OCI-LY3 (cell line): ENCODE data around the gene GNB1.

Source experiments
- H2AFZ ChIP-seq: fragments of 200-600, 300-600 bp; shearing (Covaris generic); 2 replicates; pipeline ENCODE4 v1.6.0; 2014; ENCODE audit warnings: antibody characterized with exemption, low read depth, low read length
- H3K27ac ChIP-seq: fragments of 200-600, 300-600 bp; sonication (generic); 2 replicates; pipeline ENCODE4 v1.5.1; 2014; ENCODE audit warnings: mild to moderate bottlenecking, low read length, moderate library complexity, mixed read lengths
- H3K27me3 ChIP-seq: fragments of 200-600, 300-600 bp; sonication (generic); 2 replicates; pipeline ENCODE4 v1.6.1; 2014; ENCODE audit warnings: low read depth, low read length, mixed read lengths
- H3K36me3 ChIP-seq: fragments of 200-600, 300-600 bp; sonication (generic); replicated peaks from 2 replicates; pipeline ENCODE3; 2014; ENCODE audit warnings: low read depth, low read length, mixed read lengths
- H3K4me1 ChIP-seq: fragments of 300-600, 200-600 bp; sonication (generic); 2 replicates; pipeline ENCODE4 v1.6.1; 2014; ENCODE audit warnings: low read length, mixed read lengths
- H3K4me2 ChIP-seq: fragments of 200-600, 300-600 bp; sonication (generic); 2 replicates; pipeline ENCODE4 v1.6.1; 2014; ENCODE audit warnings: low read length, mixed read lengths
- H3K4me3 ChIP-seq: fragments of 300-600, 200-600 bp; sonication (generic); 2 replicates; pipeline ENCODE4 v1.5.1; 2014; ENCODE audit warnings: antibody characterized with exemption, mild to moderate bottlenecking, low read length, moderate library complexity
- H3K79me2 ChIP-seq: fragments of 300-600, 200-600 bp; shearing (Covaris generic); 2 replicates; pipeline ENCODE4 v1.6.1; 2014; ENCODE audit warnings: mild to moderate bottlenecking, low read length, mixed read lengths
- H3K9ac ChIP-seq: fragments of 300-600, 200-600 bp; shearing (Covaris generic); 2 replicates; pipeline ENCODE4 v1.6.0; 2014; ENCODE audit warnings: mild to moderate bottlenecking, low read length, moderate library complexity
- H3K9me3 ChIP-seq: fragments of 200-600, 300-600 bp; shearing (Covaris generic); 2 replicates; pipeline ENCODE4 v1.6.1; 2014; ENCODE audit warnings: low read length, mixed read lengths; ENCODE audit not compliant: insufficient read depth
- H4K20me1 ChIP-seq: fragments of 200-600, 300-600 bp; sonication (generic); 2 replicates; pipeline ENCODE4 v1.6.1; 2016; ENCODE audit warnings: low read length, mixed read lengths; ENCODE audit not compliant: insufficient read depth
- EZH2phosphoT487 ChIP-seq: fragments of 200-600 bp; shearing (Covaris generic); IDR thresholded peaks from 2 replicates; pipeline ENCODE4 v1.6.1; 2018; ENCODE audit warnings: antibody characterized with exemption, mixed run types, low read depth
- TF ChIP-seq, protein P1 (sequence below): fragments of 200-600, 300-600 bp; sonication (generic); IDR thresholded peaks from 2 replicates; pipeline ENCODE4 v1.5.1; 2014; ENCODE audit warnings: antibody characterized with exemption, low read length, low read depth

The GNB1 gene

DNA sequence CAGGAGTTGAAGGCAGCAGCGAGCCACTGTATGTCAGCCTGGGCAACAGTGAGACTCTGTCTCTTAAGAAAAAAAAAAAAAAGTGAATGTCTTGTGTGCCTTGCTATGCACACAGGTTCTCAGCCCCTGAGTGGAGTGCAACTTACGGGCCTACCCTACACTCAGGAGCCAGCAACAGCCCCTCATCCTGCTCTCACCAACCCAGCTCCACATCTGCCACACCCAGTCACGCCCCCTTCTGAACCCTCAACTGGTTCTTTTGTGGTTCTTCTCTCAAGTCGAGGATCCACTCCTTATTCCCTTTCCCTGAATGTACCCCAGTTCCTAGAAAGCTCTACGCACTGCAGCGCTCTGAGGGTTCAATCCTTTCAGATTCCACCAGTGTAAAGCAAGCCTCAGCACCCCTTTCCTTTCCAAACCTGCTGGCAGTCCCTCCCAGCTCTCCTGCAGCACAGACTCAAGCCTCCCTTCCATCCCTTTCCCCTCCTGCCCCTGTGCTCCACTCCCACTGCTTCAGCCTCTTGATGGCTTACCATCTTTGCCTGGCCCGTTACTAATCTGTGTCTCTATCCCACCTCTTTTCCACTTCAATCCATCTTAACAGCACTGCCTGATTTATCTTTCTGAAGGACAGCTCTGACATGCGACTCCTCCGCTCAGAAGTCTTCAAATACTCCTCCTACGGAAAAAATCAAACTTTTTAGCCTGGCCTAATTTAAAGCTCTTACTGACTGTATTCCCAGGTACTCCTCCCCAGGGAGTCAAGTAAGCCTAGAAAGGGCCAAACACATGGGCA, 38.1 kb downstream of the GNB1 start:
- TF ChIP-seq, protein P1, sequence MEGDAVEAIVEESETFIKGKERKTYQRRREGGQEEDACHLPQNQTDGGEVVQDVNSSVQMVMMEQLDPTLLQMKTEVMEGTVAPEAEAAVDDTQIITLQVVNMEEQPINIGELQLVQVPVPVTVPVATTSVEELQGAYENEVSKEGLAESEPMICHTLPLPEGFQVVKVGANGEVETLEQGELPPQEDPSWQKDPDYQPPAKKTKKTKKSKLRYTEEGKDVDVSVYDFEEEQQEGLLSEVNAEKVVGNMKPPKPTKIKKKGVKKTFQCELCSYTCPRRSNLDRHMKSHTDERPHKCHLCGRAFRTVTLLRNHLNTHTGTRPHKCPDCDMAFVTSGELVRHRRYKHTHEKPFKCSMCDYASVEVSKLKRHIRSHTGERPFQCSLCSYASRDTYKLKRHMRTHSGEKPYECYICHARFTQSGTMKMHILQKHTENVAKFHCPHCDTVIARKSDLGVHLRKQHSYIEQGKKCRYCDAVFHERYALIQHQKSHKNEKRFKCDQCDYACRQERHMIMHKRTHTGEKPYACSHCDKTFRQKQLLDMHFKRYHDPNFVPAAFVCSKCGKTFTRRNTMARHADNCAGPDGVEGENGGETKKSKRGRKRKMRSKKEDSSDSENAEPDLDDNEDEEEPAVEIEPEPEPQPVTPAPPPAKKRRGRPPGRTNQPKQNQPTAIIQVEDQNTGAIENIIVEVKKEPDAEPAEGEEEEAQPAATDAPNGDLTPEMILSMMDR: no peak
- TF ChIP-seq EZH2phosphoT487: no peak
- H3K4me3 ChIP-seq: no peak overlapping the region
- no peak overlapping the region for H2AFZ ChIP-seq
- H4K20me1 ChIP-seq: peaks cover 89% of the 10 kb centered on the region
- H3K4me1 ChIP-seq: peaks cover 32% of the 10 kb centered on the region
- H3K4me2 ChIP-seq: no peak overlapping the region
- H3K79me2 ChIP-seq: peaks cover 99% of the 10 kb centered on the region
- H3K9me3 ChIP-seq: no peaks in the 10 kb centered on the region
- peaks cover 16% of the 10 kb centered on the region for H3K36me3 ChIP-seq
- no peaks in the 10 kb centered on the region for H3K27me3 ChIP-seq
- H3K9ac ChIP-seq: no peak overlapping the region
- H3K27ac ChIP-seq: no peak overlapping the region

DNA sequence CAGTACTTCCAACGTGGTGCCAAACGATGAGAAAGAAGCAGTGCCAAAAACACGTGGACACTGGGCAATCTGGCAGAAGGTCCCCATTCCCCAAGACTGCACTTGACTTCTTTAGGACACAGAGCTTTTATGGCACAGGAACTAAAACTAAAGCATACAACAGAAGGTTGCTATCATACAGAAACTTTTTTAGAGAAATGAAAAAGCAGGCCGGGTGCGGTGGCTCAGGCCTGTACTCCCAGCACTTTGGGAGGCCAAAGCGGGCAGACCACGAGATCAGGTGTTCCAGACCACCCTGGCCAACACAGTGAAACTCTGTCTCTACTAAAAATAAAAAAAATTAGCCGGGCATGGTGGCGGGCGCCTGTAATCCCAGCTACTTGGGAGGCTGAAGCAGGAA, 43.0 kb downstream of the GNB1 start:
- Histone ChIP-seq H3K27ac (peak overlapping the region; percentile 72), H3K4me3 (peak overlapping the region; percentile 42), H3K4me2 (peak overlapping the region; percentile 68), H3K27me3 (no peaks in the 10 kb centered on the region), H3K9me3 (no peaks in the 10 kb centered on the region), H3K36me3 (peaks cover 21% of the 10 kb centered on the region), H3K4me1 (peaks cover 30% of the 10 kb centered on the region), H3K79me2 (peaks cover 99% of the 10 kb centered on the region), H4K20me1 (peaks cover 80% of the 10 kb centered on the region), H3K9ac (peak overlapping the region; percentile 36; the same call in 1 of the 2 replicates), H2AFZ (no peak overlapping the region)
- TF ChIP-seq EZH2phosphoT487: no peak
- TF ChIP-seq, protein P1: no peak

DNA sequence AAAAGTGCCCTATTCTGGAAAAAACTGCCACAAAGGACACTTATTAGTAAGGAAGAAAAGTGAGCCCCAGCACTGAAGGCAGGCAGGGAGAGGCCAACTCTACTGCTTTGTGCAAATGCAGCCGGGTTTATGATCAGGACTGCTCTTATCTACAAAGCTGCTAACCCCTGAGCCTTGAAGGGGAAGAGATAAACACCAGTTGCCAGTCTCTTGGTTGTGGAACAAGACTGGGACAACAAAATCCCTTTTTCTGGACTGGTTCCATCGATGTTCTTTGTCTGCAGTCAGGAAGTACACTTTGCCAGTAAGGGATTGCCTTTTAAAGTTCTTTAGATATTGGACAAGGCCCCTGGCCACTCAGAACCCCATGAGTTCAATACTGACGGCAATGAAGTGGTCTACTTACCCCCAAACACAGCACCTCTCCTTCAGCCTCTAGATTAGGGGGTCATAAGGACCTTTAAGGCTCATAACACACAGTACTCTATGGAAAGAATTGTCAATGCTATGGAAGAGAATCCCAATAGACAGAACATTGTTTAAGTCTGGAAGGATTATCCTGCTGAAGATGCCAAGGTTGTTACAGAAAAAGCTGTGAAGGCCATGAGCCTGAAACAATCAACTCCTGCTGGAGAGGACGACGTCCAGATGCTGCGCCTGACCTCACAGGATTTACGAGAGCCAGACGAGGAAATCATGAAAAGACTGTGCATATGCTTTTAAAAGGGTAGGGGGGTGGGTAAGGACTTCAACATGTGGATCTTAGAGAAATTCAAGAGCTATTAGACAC, 43.6 kb downstream of the GNB1 start:
- H3K9me3 ChIP-seq: no peaks in the 10 kb centered on the region
- no peaks in the 10 kb centered on the region for H3K27me3 ChIP-seq
- peak overlapping the region; percentile 36; the same call in 1 of the 2 replicates for H3K9ac ChIP-seq
- H4K20me1 ChIP-seq: peaks cover 80% of the 10 kb centered on the region
- H3K4me3 ChIP-seq: peak overlapping the region; percentile 42
- peaks cover 17% of the 10 kb centered on the region for H3K36me3 ChIP-seq
- H3K4me1 ChIP-seq: peaks cover 36% of the 10 kb centered on the region
- H3K27ac ChIP-seq: peak overlapping the region; percentile 72
- no peak overlapping the region for H2AFZ ChIP-seq
- peak overlapping the region; percentile 68 for H3K4me2 ChIP-seq
- no peak for TF ChIP-seq EZH2phosphoT487
- TF ChIP-seq, protein P1: no peak
- peaks cover 99% of the 10 kb centered on the region for H3K79me2 ChIP-seq

DNA sequence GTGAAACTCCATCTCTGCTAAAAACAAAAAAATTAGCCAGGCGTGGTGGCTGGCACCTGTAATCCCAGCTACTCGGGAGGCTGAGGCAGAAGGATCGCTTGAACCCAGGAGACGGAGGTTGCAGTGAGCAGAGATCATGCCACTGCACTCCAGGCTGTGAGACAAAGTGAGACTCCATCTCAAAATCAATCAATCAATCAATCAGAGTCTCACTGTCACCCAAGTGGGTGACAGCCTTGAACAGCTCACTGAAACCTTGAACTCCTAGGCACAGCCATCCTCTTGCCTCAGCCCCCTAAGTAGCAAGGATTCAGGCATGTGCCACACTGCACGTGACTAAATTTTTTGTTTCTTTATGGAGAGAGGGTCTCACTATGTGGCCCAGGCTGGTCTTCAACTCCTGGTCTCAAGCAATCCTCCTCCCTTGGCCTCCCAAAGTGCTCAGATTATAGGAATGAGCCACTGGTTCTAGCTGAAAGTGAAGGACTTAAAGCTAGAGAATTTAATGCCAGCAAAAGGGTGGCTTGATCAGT, 44.4 kb downstream of the GNB1 start:
- no peak overlapping the region for H3K27ac ChIP-seq
- H3K9me3 ChIP-seq: no peaks in the 10 kb centered on the region
- no peaks in the 10 kb centered on the region for H3K27me3 ChIP-seq
- peaks cover 99% of the 10 kb centered on the region for H3K79me2 ChIP-seq
- H3K4me2 ChIP-seq: no peak overlapping the region
- TF ChIP-seq, protein P1: no peak
- TF ChIP-seq EZH2phosphoT487: no peak
- peaks cover 42% of the 10 kb centered on the region for H3K4me1 ChIP-seq
- no peak overlapping the region for H2AFZ ChIP-seq
- H3K9ac ChIP-seq: no peak overlapping the region
- H3K4me3 ChIP-seq: no peak overlapping the region
- H4K20me1 ChIP-seq: peaks cover 81% of the 10 kb centered on the region
- peaks cover 17% of the 10 kb centered on the region for H3K36me3 ChIP-seq
